Stomach (tissue), 4 donors: ENCODE results near the gene GABRB1.

Source experiments
- POLR2AphosphoS5 ChIP-seq, 3 donors: sonication (generic); formaldehyde crosslinking; IDR thresholded peaks; one replicate each; pipeline ENCODE4 v1.6.1; 2016; ENCODE audit warnings: antibody characterized with exemption in 3 of 3
- TF ChIP-seq, protein P1 (sequence below), 7 experiments: fragments of 450-650 bp in 4 of 7; fragments of 200-600 bp in 3 of 7; sonication (generic) in 3 of 7; IDR thresholded peaks; one replicate each; pipeline ENCODE4 v1.5.1; 2016 to 2019; ENCODE audit warnings: antibody characterized with exemption in 7 of 7, control low read depth in 2 of 7, mild to moderate bottlenecking in 1 of 7

DNA sequence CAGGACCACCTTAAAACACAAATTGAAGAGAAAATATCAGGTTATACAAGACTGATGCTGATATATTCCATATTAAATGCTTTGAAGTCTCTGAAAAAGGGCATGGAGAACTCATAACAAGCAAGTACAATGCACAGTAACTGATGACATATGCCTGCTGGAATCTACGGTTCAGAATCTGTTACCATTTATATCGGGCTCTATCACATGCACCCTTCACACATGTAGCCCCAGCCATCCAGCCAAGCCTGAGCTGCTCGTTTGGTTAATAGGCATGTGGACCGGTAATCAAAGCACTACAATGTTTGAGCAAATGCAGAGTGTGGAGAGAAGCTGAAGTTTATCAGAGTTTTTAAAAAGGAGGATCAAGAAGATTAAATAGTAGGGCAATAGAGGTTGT is 420.3 kb downstream of the GABRB1 start:
- TF ChIP-seq, protein P1, sequence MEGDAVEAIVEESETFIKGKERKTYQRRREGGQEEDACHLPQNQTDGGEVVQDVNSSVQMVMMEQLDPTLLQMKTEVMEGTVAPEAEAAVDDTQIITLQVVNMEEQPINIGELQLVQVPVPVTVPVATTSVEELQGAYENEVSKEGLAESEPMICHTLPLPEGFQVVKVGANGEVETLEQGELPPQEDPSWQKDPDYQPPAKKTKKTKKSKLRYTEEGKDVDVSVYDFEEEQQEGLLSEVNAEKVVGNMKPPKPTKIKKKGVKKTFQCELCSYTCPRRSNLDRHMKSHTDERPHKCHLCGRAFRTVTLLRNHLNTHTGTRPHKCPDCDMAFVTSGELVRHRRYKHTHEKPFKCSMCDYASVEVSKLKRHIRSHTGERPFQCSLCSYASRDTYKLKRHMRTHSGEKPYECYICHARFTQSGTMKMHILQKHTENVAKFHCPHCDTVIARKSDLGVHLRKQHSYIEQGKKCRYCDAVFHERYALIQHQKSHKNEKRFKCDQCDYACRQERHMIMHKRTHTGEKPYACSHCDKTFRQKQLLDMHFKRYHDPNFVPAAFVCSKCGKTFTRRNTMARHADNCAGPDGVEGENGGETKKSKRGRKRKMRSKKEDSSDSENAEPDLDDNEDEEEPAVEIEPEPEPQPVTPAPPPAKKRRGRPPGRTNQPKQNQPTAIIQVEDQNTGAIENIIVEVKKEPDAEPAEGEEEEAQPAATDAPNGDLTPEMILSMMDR (IDR thresholded peaks at IDR 0.05), result no peak
- no peak for TF ChIP-seq POLR2AphosphoS5 (IDR thresholded peaks at IDR 0.05)
